ENCODE data around the gene ANKS1B. TPM values are rescaled to one million over a fixed set of nuclear protein-coding genes. Genes with fewer than 3 reads are reported as not detected.

ANKS1B gene
- total RNA-seq, 1 experiment from 2014 or later, result 9.7 TPM

DNA sequence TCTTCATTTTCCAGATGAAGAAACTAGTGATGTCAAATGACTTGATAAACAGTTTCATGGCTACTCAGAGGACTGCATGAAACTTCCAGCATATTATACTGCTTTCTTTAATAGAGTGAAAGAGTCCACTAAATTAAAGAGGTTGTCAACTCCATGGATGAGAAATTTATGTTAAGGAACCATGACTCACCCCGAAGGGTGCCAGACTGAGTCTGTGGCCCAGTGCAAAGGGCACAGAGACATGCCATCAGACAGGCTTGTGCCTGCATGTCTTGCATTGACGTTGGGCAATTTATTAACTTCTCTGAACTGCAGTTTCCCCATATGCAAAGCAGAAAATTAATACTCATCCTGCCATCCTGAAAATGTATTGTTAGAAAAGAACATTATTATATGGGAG lies 957.3 kb downstream of the ANKS1B start:
- H3K27me3 ChIP-seq (ENCODE audit: control insufficient read depth, insufficient read depth, low read length), result 0 out of 2 replicates have a peak, but pooled peaks cover 2% of the 10 kb centered on the region
- no peak overlapping the region for H3K4me3 ChIP-seq (ENCODE audit: low read depth in 2 of 2, low read length in 2 of 2)
- ChIA-PET POLR2A (no interaction called here), CTCF (no interaction called here)
- ATAC-seq (no peak), DNase-seq (ENCODE audit: low read depth, low spot score) (no peak)
- BruUV-seq (replicated peaks), result no TSS peak
- intact Hi-C loops (cut with micrococcal nuclease; ENCODE audit: unreplicated experiment) (no loop called here), in situ Hi-C loops (cut with HindIII; ENCODE audit: low pct_unique_long_range_greater_than_20kb, low sequenced_read_pairs) (no loop called here)
- TF ChIP-seq, protein P1, sequence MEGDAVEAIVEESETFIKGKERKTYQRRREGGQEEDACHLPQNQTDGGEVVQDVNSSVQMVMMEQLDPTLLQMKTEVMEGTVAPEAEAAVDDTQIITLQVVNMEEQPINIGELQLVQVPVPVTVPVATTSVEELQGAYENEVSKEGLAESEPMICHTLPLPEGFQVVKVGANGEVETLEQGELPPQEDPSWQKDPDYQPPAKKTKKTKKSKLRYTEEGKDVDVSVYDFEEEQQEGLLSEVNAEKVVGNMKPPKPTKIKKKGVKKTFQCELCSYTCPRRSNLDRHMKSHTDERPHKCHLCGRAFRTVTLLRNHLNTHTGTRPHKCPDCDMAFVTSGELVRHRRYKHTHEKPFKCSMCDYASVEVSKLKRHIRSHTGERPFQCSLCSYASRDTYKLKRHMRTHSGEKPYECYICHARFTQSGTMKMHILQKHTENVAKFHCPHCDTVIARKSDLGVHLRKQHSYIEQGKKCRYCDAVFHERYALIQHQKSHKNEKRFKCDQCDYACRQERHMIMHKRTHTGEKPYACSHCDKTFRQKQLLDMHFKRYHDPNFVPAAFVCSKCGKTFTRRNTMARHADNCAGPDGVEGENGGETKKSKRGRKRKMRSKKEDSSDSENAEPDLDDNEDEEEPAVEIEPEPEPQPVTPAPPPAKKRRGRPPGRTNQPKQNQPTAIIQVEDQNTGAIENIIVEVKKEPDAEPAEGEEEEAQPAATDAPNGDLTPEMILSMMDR (IDR thresholded peaks at IDR 0.05), result no peak
- no peaks in the 10 kb centered on the region for H3K36me3 ChIP-seq (ENCODE audit: control insufficient read depth, insufficient read depth, low read length)
- H3K27ac ChIP-seq (ENCODE audit: low read length), result no peak overlapping the region
- H3K4me1 ChIP-seq (ENCODE audit: control insufficient read depth, insufficient read depth, low read length), result no peaks in the 10 kb centered on the region
- H3K9me3 ChIP-seq (ENCODE audit: control insufficient read depth, insufficient read depth, low read depth, low read length), result no peaks in the 10 kb centered on the region

- Histone ChIP-seq H3K36me3 (ENCODE audit: control insufficient read depth, insufficient read depth, low read length) (no peaks in the 10 kb centered on the region), H3K27ac (ENCODE audit: low read length) (no peak overlapping the region), H3K4me1 (ENCODE audit: control insufficient read depth, insufficient read depth, low read length) (no peaks in the 10 kb centered on the region), H3K27me3 (ENCODE audit: control insufficient read depth, insufficient read depth, low read length) (0 out of 2 replicates have a peak, but pooled peaks cover 2% of the 10 kb centered on the region), H3K4me3 (ENCODE audit: low read depth in 2 of 2, low read length in 2 of 2) (no peak overlapping the region), H3K9me3 (ENCODE audit: control insufficient read depth, insufficient read depth, low read depth, low read length) (no peaks in the 10 kb centered on the region)
- in situ Hi-C loops (cut with HindIII; ENCODE audit: low pct_unique_long_range_greater_than_20kb, low sequenced_read_pairs) (no loop called here), intact Hi-C loops (cut with micrococcal nuclease; ENCODE audit: unreplicated experiment) (no loop called here)
- ATAC-seq (no peak), DNase-seq (ENCODE audit: low read depth, low spot score) (no peak)
- BruUV-seq (replicated peaks), result no TSS peak
- ChIA-PET CTCF (no interaction called here), POLR2A (no interaction called here)
- TF ChIP-seq TCF7L2 (IDR thresholded peaks at IDR 0.05; ENCODE audit: low read depth, low read length), result no peak
- TF ChIP-seq, protein P1 (IDR thresholded peaks at IDR 0.05), result no peak
These were observed 957.7 kb downstream of the ANKS1B start for GRCh38 chr12:99027055-99027393.

GRCh38 chr12:99026332-99027054 lies 958.2 kb downstream of the ANKS1B start:
- Histone ChIP-seq H3K27me3 (ENCODE audit: control insufficient read depth, insufficient read depth, low read length) (0 out of 2 replicates have a peak, but pooled peaks cover 2% of the 10 kb centered on the region), H3K9me3 (ENCODE audit: control insufficient read depth, insufficient read depth, low read depth, low read length) (no peaks in the 10 kb centered on the region), H3K27ac (ENCODE audit: low read length) (no peak overlapping the region), H3K36me3 (ENCODE audit: control insufficient read depth, insufficient read depth, low read length) (no peaks in the 10 kb centered on the region), H3K4me1 (ENCODE audit: control insufficient read depth, insufficient read depth, low read length) (no peaks in the 10 kb centered on the region), H3K4me3 (ENCODE audit: low read depth in 2 of 2, low read length in 2 of 2) (no peak overlapping the region)
- ChIA-PET POLR2A (interaction anchor here (0.6 kb wide), 1 partner anchor 1399 kb away, joined by 3 read pairs; no protein-coding TSS in a partner anchor), CTCF (interaction anchor here (0.6 kb wide), 1 partner anchor 705 kb away, joined by 5 read pairs; no protein-coding TSS in a partner anchor)
- in situ Hi-C loops (cut with HindIII; ENCODE audit: low pct_unique_long_range_greater_than_20kb, low sequenced_read_pairs), result no loop called here
- no peak for TF ChIP-seq SIN3A (IDR thresholded peaks at IDR 0.05; ENCODE audit: borderline replicate concordance, insufficient read depth, low read depth, low read length)
- no peak for TF ChIP-seq TCF7L2 (IDR thresholded peaks at IDR 0.05; ENCODE audit: low read depth, low read length)
- TF ChIP-seq, protein P1 (IDR thresholded peaks at IDR 0.05), result no peak
- no peak for TF ChIP-seq REST (IDR thresholded peaks at IDR 0.05; ENCODE audit: insufficient read depth in 1 of 2, low read depth in 2 of 2, low read length in 1 of 2)
- TF ChIP-seq POLR2AphosphoS5 (IDR thresholded peaks at IDR 0.05; ENCODE audit: low read depth, low read length), result no peak
- no TSS peak for BruUV-seq (replicated peaks)
- intact Hi-C loops (cut with micrococcal nuclease; ENCODE audit: unreplicated experiment), result no loop called here
- DNase-seq (ENCODE audit: low read depth, low spot score) (no peak), ATAC-seq (no peak)
